Vagina (tissue), 2 donors: ENCODE results near the gene TCF3.

Experiments used
- POLR2A ChIP-seq, 2 donors: fragments of 450-650 bp; IDR thresholded peaks; one replicate each; pipeline ENCODE4 v1.6.1; 2017; ENCODE audit warnings: antibody characterized with exemption in 2 of 2, mild to moderate bottlenecking in 2 of 2, moderate library complexity in 2 of 2
- POLR2AphosphoS5 ChIP-seq, 2 donors: sonication (generic); formaldehyde crosslinking; IDR thresholded peaks; one replicate each; pipeline ENCODE4 v1.9.0; 2017; ENCODE audit warnings: antibody characterized with exemption in 2 of 2, mild to moderate bottlenecking in 2 of 2, low read depth in 1 of 2; ENCODE audit not compliant: insufficient read depth in 1 of 2
- TF ChIP-seq, protein P1 (sequence below), 3 experiments: fragments of 450-650 bp in 2 of 3; fragments of 200-600 bp in 1 of 3; sonication (generic) in 1 of 3; IDR thresholded peaks; one replicate each; pipeline ENCODE4 v1.5.1; 2017 to 2019; ENCODE audit warnings: antibody characterized with exemption in 3 of 3, mild to moderate bottlenecking in 2 of 3, moderate library complexity in 2 of 3

DNA sequence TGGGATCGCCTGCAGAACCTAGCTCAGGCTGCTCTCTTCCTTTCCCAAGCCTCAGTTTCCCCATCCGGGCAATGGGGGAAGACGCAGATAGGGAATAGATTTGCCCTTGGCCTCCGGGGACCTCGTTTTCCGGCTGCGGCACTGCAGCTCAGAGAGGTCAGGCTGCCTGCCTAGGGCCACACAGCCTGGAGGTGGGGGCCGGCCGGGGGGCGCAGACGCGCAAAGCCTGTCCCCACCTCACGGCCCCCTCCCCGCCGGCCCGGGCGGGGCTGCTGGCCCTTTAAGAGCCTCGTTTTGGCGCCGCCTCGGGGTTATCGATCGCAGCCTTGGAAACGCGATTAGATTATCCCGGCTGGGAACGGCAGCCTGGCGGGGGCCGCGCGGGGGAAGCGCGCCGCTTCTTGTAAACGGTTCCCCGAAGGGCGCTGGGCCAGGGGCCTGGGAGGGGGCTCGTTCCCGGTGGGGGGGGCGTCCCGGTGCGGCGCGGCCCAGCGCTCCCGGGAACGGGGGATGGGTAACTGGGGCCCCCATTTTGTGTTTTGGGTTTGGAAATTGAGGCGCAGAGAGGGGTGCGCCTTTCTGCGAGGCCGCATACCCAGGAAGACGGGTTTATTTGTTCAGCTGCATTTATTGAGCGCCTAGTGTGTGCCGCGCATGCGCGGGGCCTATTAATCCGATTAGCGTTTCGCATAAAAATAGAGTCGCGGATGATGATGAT is 23.4 kb upstream of the TCF3 start:
- TF ChIP-seq, protein P1, sequence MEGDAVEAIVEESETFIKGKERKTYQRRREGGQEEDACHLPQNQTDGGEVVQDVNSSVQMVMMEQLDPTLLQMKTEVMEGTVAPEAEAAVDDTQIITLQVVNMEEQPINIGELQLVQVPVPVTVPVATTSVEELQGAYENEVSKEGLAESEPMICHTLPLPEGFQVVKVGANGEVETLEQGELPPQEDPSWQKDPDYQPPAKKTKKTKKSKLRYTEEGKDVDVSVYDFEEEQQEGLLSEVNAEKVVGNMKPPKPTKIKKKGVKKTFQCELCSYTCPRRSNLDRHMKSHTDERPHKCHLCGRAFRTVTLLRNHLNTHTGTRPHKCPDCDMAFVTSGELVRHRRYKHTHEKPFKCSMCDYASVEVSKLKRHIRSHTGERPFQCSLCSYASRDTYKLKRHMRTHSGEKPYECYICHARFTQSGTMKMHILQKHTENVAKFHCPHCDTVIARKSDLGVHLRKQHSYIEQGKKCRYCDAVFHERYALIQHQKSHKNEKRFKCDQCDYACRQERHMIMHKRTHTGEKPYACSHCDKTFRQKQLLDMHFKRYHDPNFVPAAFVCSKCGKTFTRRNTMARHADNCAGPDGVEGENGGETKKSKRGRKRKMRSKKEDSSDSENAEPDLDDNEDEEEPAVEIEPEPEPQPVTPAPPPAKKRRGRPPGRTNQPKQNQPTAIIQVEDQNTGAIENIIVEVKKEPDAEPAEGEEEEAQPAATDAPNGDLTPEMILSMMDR (IDR thresholded peaks at IDR 0.05) = no peak
- TF ChIP-seq POLR2AphosphoS5 (IDR thresholded peaks at IDR 0.05; ENCODE audit: insufficient read depth in 1 of 2, low read depth in 1 of 2) (no peak), POLR2A (IDR thresholded peaks at IDR 0.05) (no peak)
